Fibroblast of lung (primary cell): ENCODE measurements around the gene SH3GL3. TPM values are rescaled to one million over a fixed set of nuclear protein-coding genes. Genes with fewer than 3 reads are reported as not detected.

Experiments
- DNase-seq, 2 donors: peaks; one replicate each; pipeline versions ENCODE4 v3.0.0 to v3.0.0-alpha.2; 2010; ENCODE audit warnings: low read depth in 2 of 2
- H2AFZ ChIP-seq: 2 replicates; pipeline ENCODE4 v1.5.1; 2012; ENCODE audit warnings: low read length, control low read depth, inconsistent platforms
- H3K27ac ChIP-seq: 2 replicates; pipeline ENCODE4 v1.5.1; 2011; ENCODE audit warnings: low read length, control low read depth; ENCODE audit not compliant: insufficient read depth
- H3K27me3 ChIP-seq: 2 replicates; pipeline ENCODE4 v1.5.1; 2011; ENCODE audit warnings: mild to moderate bottlenecking, low read length; ENCODE audit not compliant: control insufficient read depth, insufficient read depth
- H3K36me3 ChIP-seq: 2 replicates; pipeline ENCODE4 v1.5.1; 2011; ENCODE audit warnings: low read length; ENCODE audit not compliant: control insufficient read depth, insufficient read depth
- H3K4me1 ChIP-seq: 2 replicates; pipeline ENCODE4 v1.5.1; 2011; ENCODE audit warnings: low read length; ENCODE audit not compliant: control insufficient read depth, insufficient read depth; ENCODE audit errors: extremely low read depth
- H3K4me2 ChIP-seq: 2 replicates; pipeline ENCODE4 v1.5.1; 2011; ENCODE audit warnings: low read length, control low read depth; ENCODE audit not compliant: insufficient read depth; ENCODE audit errors: extremely low read depth
- H3K4me3 ChIP-seq, 4 experiments: fragments of 200-600 bp in 1 of 4; sonication (generic) in 1 of 4; replicated peaks in 1 of 4; 2 replicates each; pipeline ENCODE4 v1.5.1; 2011 to 2016; ENCODE audit warnings: low read length in 4 of 4, low read depth in 3 of 4, mild to moderate bottlenecking in 3 of 4, control low read depth in 2 of 4, inconsistent platforms in 1 of 4, mixed read lengths in 1 of 4; ENCODE audit not compliant: insufficient read depth in 1 of 4; ENCODE audit errors: control extremely low read depth in 1 of 4
- H3K79me2 ChIP-seq: 2 replicates; pipeline ENCODE4 v1.5.1; 2012; ENCODE audit warnings: mild to moderate bottlenecking, low read length, inconsistent platforms; ENCODE audit not compliant: control insufficient read depth, insufficient read depth
- H3K9ac ChIP-seq: 2 replicates; pipeline ENCODE4 v1.5.1; 2011; ENCODE audit warnings: mild to moderate bottlenecking, low read length, control low read depth; ENCODE audit not compliant: insufficient read depth
- H3K9me3 ChIP-seq: 2 replicates; pipeline ENCODE4 v1.5.1; 2012; ENCODE audit warnings: low read depth, low read length; ENCODE audit not compliant: control insufficient read depth, insufficient read depth
- H4K20me1 ChIP-seq: 2 replicates; pipeline ENCODE4 v1.5.1; 2011; ENCODE audit warnings: low read length; ENCODE audit not compliant: control insufficient read depth, insufficient read depth; ENCODE audit errors: extremely low read depth
- EZH2 ChIP-seq: IDR thresholded peaks from 2 replicates; pipeline ENCODE4 v1.5.1; 2012; ENCODE audit warnings: low read length, control low read depth, mild to moderate bottlenecking; ENCODE audit errors: missing control alignments
- polyA plus RNA-seq, 2 donors: library from polyadenylated mRNA; depleted of rRNA in 1 of 2; stranded (reverse) in 1 of 2; unstranded in 1 of 2; fragments of >200 nt; gene quantifications; 2 replicates each; pipeline ENCODE4 v1.2.1, GENCODE V29; 2011 to 2012; ENCODE audit warnings: missing spikeins in 1 of 2
- total RNA-seq: library from RNA; depleted of rRNA; stranded (reverse); fragments of >200 nt; gene quantifications from 2 replicates; pipeline ENCODE4 v1.2.1, GENCODE V29; 2014
- TF ChIP-seq, protein P1 (sequence below), 2 donors: IDR thresholded peaks in 1 of 2; conservative IDR thresholded peaks in 1 of 2; 1 replicate in 1 of 2; 2 replicates in 1 of 2; pipeline ENCODE4 v1.5.1; 2011 to 2012; ENCODE audit warnings: low read length in 2 of 2, control low read depth in 1 of 2, inconsistent platforms in 1 of 2, low read depth in 1 of 2, mild to moderate bottlenecking in 1 of 2

SH3GL3 gene
- total and polyA plus RNA-seq, 2 donors (not counting 1 experiment from before 2014, with no cell fraction given), result under 0.01 to 0.05 TPM

DNA sequence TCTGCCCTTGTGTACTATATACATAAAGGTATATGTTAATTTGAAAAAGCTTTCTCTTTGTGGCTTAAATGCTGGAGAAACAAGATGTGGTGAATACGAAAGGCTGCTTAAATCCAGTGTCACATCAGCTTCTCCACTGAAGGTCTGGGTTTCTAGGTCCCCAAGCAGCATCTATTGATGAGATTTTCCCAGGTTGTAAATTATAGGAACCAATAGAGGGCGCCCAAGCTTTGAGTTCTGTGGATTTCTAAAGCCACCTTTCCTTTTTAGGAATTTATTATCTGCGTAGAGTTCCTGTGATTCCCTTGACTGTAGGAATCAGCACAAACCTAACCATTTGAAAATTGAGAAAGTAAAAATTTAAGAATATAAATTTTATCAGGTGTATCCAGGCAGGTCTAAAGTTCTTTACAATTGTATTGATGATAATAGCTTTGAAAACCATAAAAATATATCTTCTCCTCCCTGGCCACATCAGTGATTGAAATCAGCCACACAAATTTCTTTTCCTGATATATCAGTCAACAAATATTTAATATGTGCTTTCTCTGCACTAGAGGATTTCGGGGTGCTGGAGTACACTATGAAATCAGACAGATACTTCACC, 118.5 kb downstream of the SH3GL3 start:
- Histone ChIP-seq H3K27ac (no peak overlapping the region), H2AFZ (no peak overlapping the region)
- peak; percentile 16 to 47 for DNase-seq

GRCh38 chr15:83567318-83567717, 120.2 kb downstream of the SH3GL3 start:
- H3K4me1 ChIP-seq, result no peaks in the 10 kb centered on the region
- no peak overlapping the region for H2AFZ ChIP-seq
- H3K4me3 ChIP-seq, result no peak overlapping the region
- no peaks in the 10 kb centered on the region for H3K79me2 ChIP-seq
- no peaks in the 10 kb centered on the region for H4K20me1 ChIP-seq
- H3K9ac ChIP-seq, result no peak overlapping the region
- DNase-seq, result no peak
- H3K36me3 ChIP-seq, result no peaks in the 10 kb centered on the region
- H3K4me2 ChIP-seq, result no peak overlapping the region
- no peaks in the 10 kb centered on the region for H3K9me3 ChIP-seq
- H3K27me3 ChIP-seq, result no peaks in the 10 kb centered on the region
- no peak for TF ChIP-seq EZH2
- TF ChIP-seq, protein P1, sequence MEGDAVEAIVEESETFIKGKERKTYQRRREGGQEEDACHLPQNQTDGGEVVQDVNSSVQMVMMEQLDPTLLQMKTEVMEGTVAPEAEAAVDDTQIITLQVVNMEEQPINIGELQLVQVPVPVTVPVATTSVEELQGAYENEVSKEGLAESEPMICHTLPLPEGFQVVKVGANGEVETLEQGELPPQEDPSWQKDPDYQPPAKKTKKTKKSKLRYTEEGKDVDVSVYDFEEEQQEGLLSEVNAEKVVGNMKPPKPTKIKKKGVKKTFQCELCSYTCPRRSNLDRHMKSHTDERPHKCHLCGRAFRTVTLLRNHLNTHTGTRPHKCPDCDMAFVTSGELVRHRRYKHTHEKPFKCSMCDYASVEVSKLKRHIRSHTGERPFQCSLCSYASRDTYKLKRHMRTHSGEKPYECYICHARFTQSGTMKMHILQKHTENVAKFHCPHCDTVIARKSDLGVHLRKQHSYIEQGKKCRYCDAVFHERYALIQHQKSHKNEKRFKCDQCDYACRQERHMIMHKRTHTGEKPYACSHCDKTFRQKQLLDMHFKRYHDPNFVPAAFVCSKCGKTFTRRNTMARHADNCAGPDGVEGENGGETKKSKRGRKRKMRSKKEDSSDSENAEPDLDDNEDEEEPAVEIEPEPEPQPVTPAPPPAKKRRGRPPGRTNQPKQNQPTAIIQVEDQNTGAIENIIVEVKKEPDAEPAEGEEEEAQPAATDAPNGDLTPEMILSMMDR (conservative IDR thresholded peaks at IDR 0.05 in 1 of 2, IDR thresholded peaks at IDR 0.05 in 1 of 2; ENCODE audit: low read depth in 1 of 2, low read length in 2 of 2), result no peak
- no peak overlapping the region for H3K27ac ChIP-seq

More for the DNA sequence above, 118.5 kb downstream of the SH3GL3 start:
- no peak overlapping the region for H3K4me3 ChIP-seq
- no peaks in the 10 kb centered on the region for H3K36me3 ChIP-seq
- H3K4me2 ChIP-seq, result no peak overlapping the region
- TF ChIP-seq EZH2, result no peak
- TF ChIP-seq, protein P1 (conservative IDR thresholded peaks at IDR 0.05 in 1 of 2, IDR thresholded peaks at IDR 0.05 in 1 of 2; ENCODE audit: low read depth in 1 of 2, low read length in 2 of 2), result peak; percentile 64 to 72
- H3K9ac ChIP-seq, result no peak overlapping the region
- no peaks in the 10 kb centered on the region for H3K27me3 ChIP-seq
- no peaks in the 10 kb centered on the region for H3K4me1 ChIP-seq
- no peaks in the 10 kb centered on the region for H3K79me2 ChIP-seq
- no peaks in the 10 kb centered on the region for H3K9me3 ChIP-seq
- no peaks in the 10 kb centered on the region for H4K20me1 ChIP-seq

- Histone ChIP-seq H3K27ac (no peak overlapping the region), H3K36me3 (no peaks in the 10 kb centered on the region), H4K20me1 (no peaks in the 10 kb centered on the region), H3K9me3 (no peaks in the 10 kb centered on the region), H3K27me3 (no peaks in the 10 kb centered on the region), H3K4me2 (no peak overlapping the region), H3K4me3 (no peak overlapping the region), H3K79me2 (no peaks in the 10 kb centered on the region), H2AFZ (no peak overlapping the region), H3K9ac (no peak overlapping the region), H3K4me1 (no peaks in the 10 kb centered on the region)
- TF ChIP-seq, protein P1 (conservative IDR thresholded peaks at IDR 0.05 in 1 of 2, IDR thresholded peaks at IDR 0.05 in 1 of 2; ENCODE audit: low read depth in 1 of 2, low read length in 2 of 2), result no peak
- TF ChIP-seq EZH2, result no peak
- DNase-seq, result no peak
Measured at GRCh38 chr15:83569341-83569740, 122.2 kb downstream of the SH3GL3 start.
